Rectal smooth muscle tissue (tissue), 1 donor: ENCODE results near the gene YPEL5.

Source experiments
- H3K27ac ChIP-seq: one replicate; pipeline ENCODE4 v1.7.0; 2013; ENCODE audit warnings: low read depth, low read length, inconsistent platforms
- H3K27me3 ChIP-seq: one replicate; pipeline ENCODE4 v1.7.0; 2013; ENCODE audit warnings: low read length; ENCODE audit not compliant: control insufficient read depth, insufficient read depth
- H3K36me3 ChIP-seq: one replicate; pipeline ENCODE4 v1.7.0; 2013; ENCODE audit warnings: low read length; ENCODE audit not compliant: control insufficient read depth, insufficient read depth
- H3K4me1 ChIP-seq: one replicate; pipeline ENCODE4 v1.7.0; 2013; ENCODE audit warnings: low read length; ENCODE audit not compliant: control insufficient read depth, insufficient read depth
- H3K4me3 ChIP-seq: one replicate; pipeline ENCODE4 v1.7.0; 2013; ENCODE audit warnings: low read length
- H3K9ac ChIP-seq: one replicate; pipeline ENCODE4 v1.7.0; 2013; ENCODE audit warnings: low read length

Gene YPEL5

GRCh38 chr2:30159766-30160165, 13.0 kb downstream of the YPEL5 start:
- Histone ChIP-seq H3K36me3 (peaks cover 7% of the 10 kb centered on the region), H3K4me3 (no peak overlapping the region), H3K9ac (no peak overlapping the region), H3K4me1 (peaks cover 11% of the 10 kb centered on the region), H3K27me3 (no peaks in the 10 kb centered on the region), H3K27ac (no peak overlapping the region)

GRCh38 chr2:30161929-30162706, 15.3 kb downstream of the YPEL5 start:
- Histone ChIP-seq H3K27ac (no peak overlapping the region), H3K9ac (no peak overlapping the region), H3K4me1 (peaks cover 7% of the 10 kb centered on the region), H3K4me3 (no peak overlapping the region), H3K36me3 (peaks cover 7% of the 10 kb centered on the region), H3K27me3 (no peaks in the 10 kb centered on the region)

GRCh38 chr2:30162806-30163205, 16.0 kb downstream of the YPEL5 start:
- Histone ChIP-seq H3K27me3 (no peaks in the 10 kb centered on the region), H3K9ac (no peak overlapping the region), H3K27ac (no peak overlapping the region), H3K4me3 (no peak overlapping the region), H3K36me3 (peaks cover 7% of the 10 kb centered on the region), H3K4me1 (peaks cover 6% of the 10 kb centered on the region)

GRCh38 chr2:30164131-30164925, 17.5 kb downstream of the YPEL5 start:
- H3K27ac ChIP-seq, result no peak overlapping the region

GRCh38 chr2:30165050-30165520, 18.3 kb downstream of the YPEL5 start:
- no peaks in the 10 kb centered on the region for H3K27me3 ChIP-seq
- H3K4me3 ChIP-seq, result no peak overlapping the region
- H3K9ac ChIP-seq, result no peak overlapping the region
- no peaks in the 10 kb centered on the region for H3K4me1 ChIP-seq
- H3K27ac ChIP-seq, result no peak overlapping the region
- H3K36me3 ChIP-seq, result peaks cover 5% of the 10 kb centered on the region

More at GRCh38 chr2:30164131-30164925, 17.5 kb downstream of the YPEL5 start:
- H3K4me1 ChIP-seq, result no peaks in the 10 kb centered on the region
- no peak overlapping the region for H3K9ac ChIP-seq
- no peaks in the 10 kb centered on the region for H3K27me3 ChIP-seq
- no peak overlapping the region for H3K4me3 ChIP-seq
- H3K36me3 ChIP-seq, result peaks cover 7% of the 10 kb centered on the region

GRCh38 chr2:30165617-30166016, 18.8 kb downstream of the YPEL5 start:
- Histone ChIP-seq H3K4me3 (no peak overlapping the region), H3K9ac (no peak overlapping the region), H3K27me3 (no peaks in the 10 kb centered on the region), H3K4me1 (no peaks in the 10 kb centered on the region), H3K36me3 (no peaks in the 10 kb centered on the region), H3K27ac (no peak overlapping the region)

GRCh38 chr2:30172627-30173026, 25.8 kb downstream of the YPEL5 start:
- H3K4me1 ChIP-seq, result no peaks in the 10 kb centered on the region
- H3K36me3 ChIP-seq, result no peaks in the 10 kb centered on the region
- no peak overlapping the region for H3K9ac ChIP-seq
- H3K27me3 ChIP-seq, result no peaks in the 10 kb centered on the region
- H3K27ac ChIP-seq, result no peak overlapping the region
- no peak overlapping the region for H3K4me3 ChIP-seq

GRCh38 chr2:30177440-30177839, 30.6 kb downstream of the YPEL5 start:
- Histone ChIP-seq H3K4me1 (no peaks in the 10 kb centered on the region), H3K27ac (no peak overlapping the region), H3K9ac (no peak overlapping the region), H3K36me3 (no peaks in the 10 kb centered on the region), H3K27me3 (no peaks in the 10 kb centered on the region), H3K4me3 (no peak overlapping the region)

- no peaks in the 10 kb centered on the region for H3K27me3 ChIP-seq
- no peak overlapping the region for H3K27ac ChIP-seq
- H3K4me3 ChIP-seq, result no peak overlapping the region
- no peak overlapping the region for H3K9ac ChIP-seq
- no peaks in the 10 kb centered on the region for H3K4me1 ChIP-seq
- no peaks in the 10 kb centered on the region for H3K36me3 ChIP-seq
These were observed 31.1 kb downstream of the YPEL5 start for GRCh38 chr2:30177956-30178355.

- Histone ChIP-seq H3K4me3 (no peak overlapping the region), H3K27ac (no peak overlapping the region), H3K4me1 (no peaks in the 10 kb centered on the region), H3K9ac (no peak overlapping the region), H3K36me3 (no peaks in the 10 kb centered on the region), H3K27me3 (no peaks in the 10 kb centered on the region)
These were observed 32.0 kb downstream of the YPEL5 start for GRCh38 chr2:30178618-30179434.

GRCh38 chr2:30179536-30179935, 32.7 kb downstream of the YPEL5 start:
- Histone ChIP-seq H3K9ac (no peak overlapping the region), H3K27ac (no peak overlapping the region), H3K4me1 (no peaks in the 10 kb centered on the region), H3K4me3 (no peak overlapping the region), H3K36me3 (no peaks in the 10 kb centered on the region), H3K27me3 (no peaks in the 10 kb centered on the region)

- Histone ChIP-seq H3K27me3 (no peaks in the 10 kb centered on the region), H3K36me3 (no peaks in the 10 kb centered on the region), H3K9ac (no peak overlapping the region), H3K4me3 (no peak overlapping the region), H3K4me1 (no peaks in the 10 kb centered on the region), H3K27ac (no peak overlapping the region)
These were observed 33.4 kb downstream of the YPEL5 start for GRCh38 chr2:30180226-30180625.
